ENCODE results near the gene RAB1B.

Gene RAB1B

GRCh38 chr11:66268244-66268951 lies at the start of gene RAB1B:
TSS of gene RAB1B (plus strand) at chr11:66268639. CDS start at chr11:66268680, 41 bp downstream.
- peak within 1 kb of the TSS; percentile 98 for H3K27ac ChIP-seq (ENCODE audit: low read length)
- H3K4me3 ChIP-seq (ENCODE audit: low read length in 2 of 2), result peak within 1 kb of the TSS; percentile 77 to 91
- H3K4me1 ChIP-seq (ENCODE audit: control insufficient read depth, insufficient read depth, low read length), result peaks cover 39% of the 10 kb centered on the region
- H3K27me3 ChIP-seq (ENCODE audit: control insufficient read depth in 1 of 2, insufficient read depth in 2 of 2, low read length in 2 of 2), result no peaks in the 10 kb centered on the region
- peak within 1 kb of the TSS; percentile 77 to 98 for H3K9ac ChIP-seq (ENCODE audit: low read length in 2 of 2)
- peaks cover 31% of the 10 kb centered on the region in 2 donors for H3K36me3 ChIP-seq (ENCODE audit: control insufficient read depth in 2 of 2, insufficient read depth in 2 of 2, low read length in 2 of 2)
- H3K9me3 ChIP-seq (ENCODE audit: control insufficient read depth in 2 of 2, low read length in 2 of 2), result no peaks in the 10 kb centered on the region

GRCh38 chr11:66218846-66219620 lies 49.4 kb upstream of the RAB1B start:
- H3K4me3 ChIP-seq (ENCODE audit: low read length in 2 of 2), result no peak overlapping the region
- H3K27me3 ChIP-seq (ENCODE audit: control insufficient read depth in 1 of 2, insufficient read depth in 2 of 2, low read length in 2 of 2), result no peaks in the 10 kb centered on the region
- H3K36me3 ChIP-seq (ENCODE audit: control insufficient read depth in 2 of 2, insufficient read depth in 2 of 2, low read length in 2 of 2), result peaks cover 33 to 37% of the 10 kb centered on the region in 2 donors
- H3K9ac ChIP-seq (ENCODE audit: low read length in 2 of 2), result no peak overlapping the region
- H3K27ac ChIP-seq (ENCODE audit: low read length), result no peak overlapping the region
- H3K4me1 ChIP-seq (ENCODE audit: control insufficient read depth, insufficient read depth, low read length), result no peaks in the 10 kb centered on the region
- no peaks in the 10 kb centered on the region for H3K9me3 ChIP-seq (ENCODE audit: control insufficient read depth in 2 of 2, low read length in 2 of 2)

- Histone ChIP-seq H3K4me3 (ENCODE audit: low read length in 2 of 2) (no peak overlapping the region), H3K4me1 (ENCODE audit: control insufficient read depth, insufficient read depth, low read length) (no peaks in the 10 kb centered on the region), H3K27ac (ENCODE audit: low read length) (no peak overlapping the region), H3K9me3 (ENCODE audit: control insufficient read depth in 2 of 2, low read length in 2 of 2) (no peaks in the 10 kb centered on the region), H3K27me3 (ENCODE audit: control insufficient read depth in 1 of 2, insufficient read depth in 2 of 2, low read length in 2 of 2) (no peaks in the 10 kb centered on the region), H3K36me3 (ENCODE audit: control insufficient read depth in 2 of 2, insufficient read depth in 2 of 2, low read length in 2 of 2) (peaks cover 37 to 42% of the 10 kb centered on the region in 2 donors), H3K9ac (ENCODE audit: low read length in 2 of 2) (no peak overlapping the region)
These were observed 48.4 kb upstream of the RAB1B start for GRCh38 chr11:66219846-66220565.

- Histone ChIP-seq H3K4me3 (ENCODE audit: low read length in 2 of 2) (no peak overlapping the region), H3K27me3 (ENCODE audit: control insufficient read depth in 1 of 2, insufficient read depth in 2 of 2, low read length in 2 of 2) (no peaks in the 10 kb centered on the region), H3K36me3 (ENCODE audit: control insufficient read depth in 2 of 2, insufficient read depth in 2 of 2, low read length in 2 of 2) (peaks cover 37 to 42% of the 10 kb centered on the region in 2 donors), H3K9ac (ENCODE audit: low read length in 2 of 2) (no peak overlapping the region), H3K4me1 (ENCODE audit: control insufficient read depth, insufficient read depth, low read length) (no peaks in the 10 kb centered on the region), H3K27ac (ENCODE audit: low read length) (no peak overlapping the region), H3K9me3 (ENCODE audit: control insufficient read depth in 2 of 2, low read length in 2 of 2) (no peaks in the 10 kb centered on the region)
These were observed 47.9 kb upstream of the RAB1B start for GRCh38 chr11:66220566-66220935.

GRCh38 chr11:66221012-66221411 lies 47.4 kb upstream of the RAB1B start:
- Histone ChIP-seq H3K27ac (ENCODE audit: low read length) (no peak overlapping the region), H3K9ac (ENCODE audit: low read length in 2 of 2) (no peak overlapping the region), H3K4me1 (ENCODE audit: control insufficient read depth, insufficient read depth, low read length) (no peaks in the 10 kb centered on the region), H3K36me3 (ENCODE audit: control insufficient read depth in 2 of 2, insufficient read depth in 2 of 2, low read length in 2 of 2) (peaks cover 35 to 40% of the 10 kb centered on the region in 2 donors), H3K27me3 (ENCODE audit: control insufficient read depth in 1 of 2, insufficient read depth in 2 of 2, low read length in 2 of 2) (no peaks in the 10 kb centered on the region), H3K9me3 (ENCODE audit: control insufficient read depth in 2 of 2, low read length in 2 of 2) (no peaks in the 10 kb centered on the region), H3K4me3 (ENCODE audit: low read length in 2 of 2) (no peak overlapping the region)

- Histone ChIP-seq H3K9me3 (ENCODE audit: control insufficient read depth in 2 of 2, low read length in 2 of 2) (no peaks in the 10 kb centered on the region), H3K27me3 (ENCODE audit: control insufficient read depth in 1 of 2, insufficient read depth in 2 of 2, low read length in 2 of 2) (no peaks in the 10 kb centered on the region), H3K4me1 (ENCODE audit: control insufficient read depth, insufficient read depth, low read length) (no peaks in the 10 kb centered on the region), H3K36me3 (ENCODE audit: control insufficient read depth in 2 of 2, insufficient read depth in 2 of 2, low read length in 2 of 2) (peaks cover 28 to 32% of the 10 kb centered on the region in 2 donors), H3K4me3 (ENCODE audit: low read length in 2 of 2) (no peak overlapping the region), H3K9ac (ENCODE audit: low read length in 2 of 2) (no peak overlapping the region), H3K27ac (ENCODE audit: low read length) (no peak overlapping the region)
These were observed 46.7 kb upstream of the RAB1B start for GRCh38 chr11:66221726-66222236.

- Histone ChIP-seq H3K27me3 (ENCODE audit: control insufficient read depth in 1 of 2, insufficient read depth in 2 of 2, low read length in 2 of 2) (no peaks in the 10 kb centered on the region), H3K9me3 (ENCODE audit: control insufficient read depth in 2 of 2, low read length in 2 of 2) (no peaks in the 10 kb centered on the region), H3K9ac (ENCODE audit: low read length in 2 of 2) (no peak overlapping the region), H3K27ac (ENCODE audit: low read length) (no peak overlapping the region), H3K4me1 (ENCODE audit: control insufficient read depth, insufficient read depth, low read length) (no peaks in the 10 kb centered on the region), H3K36me3 (ENCODE audit: control insufficient read depth in 2 of 2, insufficient read depth in 2 of 2, low read length in 2 of 2) (peaks cover 22 to 27% of the 10 kb centered on the region in 2 donors), H3K4me3 (ENCODE audit: low read length in 2 of 2) (no peak overlapping the region)
These were observed 45.9 kb upstream of the RAB1B start for GRCh38 chr11:66222358-66223149.

GRCh38 chr11:66224226-66224855 lies 44.1 kb upstream of the RAB1B start:
- Histone ChIP-seq H3K4me1 (ENCODE audit: control insufficient read depth, insufficient read depth, low read length) (no peaks in the 10 kb centered on the region), H3K36me3 (ENCODE audit: control insufficient read depth in 2 of 2, insufficient read depth in 2 of 2, low read length in 2 of 2) (peaks cover 26 to 28% of the 10 kb centered on the region in 2 donors), H3K27me3 (ENCODE audit: control insufficient read depth in 1 of 2, insufficient read depth in 2 of 2, low read length in 2 of 2) (no peaks in the 10 kb centered on the region), H3K27ac (ENCODE audit: low read length) (no peak overlapping the region), H3K9me3 (ENCODE audit: control insufficient read depth in 2 of 2, low read length in 2 of 2) (no peaks in the 10 kb centered on the region), H3K4me3 (ENCODE audit: low read length in 2 of 2) (no peak overlapping the region), H3K9ac (ENCODE audit: low read length in 2 of 2) (no peak overlapping the region)

- H3K36me3 ChIP-seq (ENCODE audit: control insufficient read depth in 2 of 2, insufficient read depth in 2 of 2, low read length in 2 of 2), result peaks cover 19 to 22% of the 10 kb centered on the region in 2 donors
- H3K9ac ChIP-seq (ENCODE audit: low read length in 2 of 2), result no peak overlapping the region
- H3K9me3 ChIP-seq (ENCODE audit: control insufficient read depth in 2 of 2, low read length in 2 of 2), result no peaks in the 10 kb centered on the region
These were observed 43.4 kb upstream of the RAB1B start for GRCh38 chr11:66225066-66225465.

More at GRCh38 chr11:66225066-66225465, 43.4 kb upstream of the RAB1B start:
- Histone ChIP-seq H3K27me3 (ENCODE audit: control insufficient read depth in 1 of 2, insufficient read depth in 2 of 2, low read length in 2 of 2) (no peaks in the 10 kb centered on the region), H3K4me3 (ENCODE audit: low read length in 2 of 2) (no peak overlapping the region), H3K27ac (ENCODE audit: low read length) (no peak overlapping the region), H3K4me1 (ENCODE audit: control insufficient read depth, insufficient read depth, low read length) (no peaks in the 10 kb centered on the region)

All from stomach smooth muscle (tissue), 2 donors.